ENCODE measurements around the gene KRTDAP.

Gene KRTDAP

DNA sequence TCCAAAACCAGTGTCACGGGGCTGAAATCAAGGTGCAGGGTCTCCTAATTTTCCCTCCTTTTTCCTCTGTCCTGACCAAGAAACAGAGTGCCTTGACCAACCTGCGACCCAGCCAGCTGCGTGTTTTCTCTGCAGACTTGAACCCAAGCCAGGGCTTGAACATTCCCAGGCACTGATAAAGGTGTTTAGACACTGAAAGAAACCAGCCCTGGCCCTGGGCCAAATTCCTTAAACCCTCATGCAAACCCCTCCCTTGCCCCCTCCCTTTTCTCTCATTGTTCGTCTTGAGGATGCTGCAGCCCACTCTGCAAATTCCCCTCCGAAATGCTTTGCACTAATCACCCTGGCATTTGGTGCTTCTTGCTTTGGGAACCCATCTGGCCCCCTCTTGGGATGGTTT, 51.7 kb downstream of the KRTDAP start:
- no peaks in the 10 kb centered on the region for H3K27me3 ChIP-seq (ENCODE audit: insufficient read depth, poor library complexity, severe bottlenecking)
- TF ChIP-seq REST (IDR thresholded peaks at IDR 0.05; ENCODE audit: insufficient replicate concordance, low read depth): no peak
- TF ChIP-seq GABPA (IDR thresholded peaks at IDR 0.05; ENCODE audit: low read depth): no peak
- TF ChIP-seq POLR2AphosphoS5 (IDR thresholded peaks at IDR 0.05; ENCODE audit: low read depth): no peak
- no peak for TF ChIP-seq SPI1 (IDR thresholded peaks at IDR 0.05; ENCODE audit: borderline replicate concordance, low read depth)
- TF ChIP-seq, protein P1, sequence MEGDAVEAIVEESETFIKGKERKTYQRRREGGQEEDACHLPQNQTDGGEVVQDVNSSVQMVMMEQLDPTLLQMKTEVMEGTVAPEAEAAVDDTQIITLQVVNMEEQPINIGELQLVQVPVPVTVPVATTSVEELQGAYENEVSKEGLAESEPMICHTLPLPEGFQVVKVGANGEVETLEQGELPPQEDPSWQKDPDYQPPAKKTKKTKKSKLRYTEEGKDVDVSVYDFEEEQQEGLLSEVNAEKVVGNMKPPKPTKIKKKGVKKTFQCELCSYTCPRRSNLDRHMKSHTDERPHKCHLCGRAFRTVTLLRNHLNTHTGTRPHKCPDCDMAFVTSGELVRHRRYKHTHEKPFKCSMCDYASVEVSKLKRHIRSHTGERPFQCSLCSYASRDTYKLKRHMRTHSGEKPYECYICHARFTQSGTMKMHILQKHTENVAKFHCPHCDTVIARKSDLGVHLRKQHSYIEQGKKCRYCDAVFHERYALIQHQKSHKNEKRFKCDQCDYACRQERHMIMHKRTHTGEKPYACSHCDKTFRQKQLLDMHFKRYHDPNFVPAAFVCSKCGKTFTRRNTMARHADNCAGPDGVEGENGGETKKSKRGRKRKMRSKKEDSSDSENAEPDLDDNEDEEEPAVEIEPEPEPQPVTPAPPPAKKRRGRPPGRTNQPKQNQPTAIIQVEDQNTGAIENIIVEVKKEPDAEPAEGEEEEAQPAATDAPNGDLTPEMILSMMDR (IDR thresholded peaks at IDR 0.05; ENCODE audit: insufficient read depth, low read length): no peak

DNA sequence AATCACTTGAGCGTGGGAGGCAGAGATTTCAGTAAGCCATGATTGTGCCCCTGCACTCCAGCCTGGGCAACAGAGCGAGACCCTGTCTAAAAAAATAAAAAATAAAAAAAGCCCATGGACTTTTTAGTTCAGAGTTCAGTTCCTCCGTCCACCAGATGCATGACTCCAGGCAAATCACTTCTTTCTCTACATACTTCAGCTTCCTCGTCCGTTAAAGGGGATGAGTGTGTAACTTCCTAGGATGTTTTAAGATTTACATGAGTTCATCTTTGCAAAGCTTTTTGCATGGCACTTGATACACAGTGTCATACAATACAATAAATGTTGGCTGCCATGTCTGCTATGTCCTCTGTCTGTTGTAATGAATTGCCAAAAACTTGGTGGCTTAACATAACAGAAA, 52.2 kb downstream of the KRTDAP start:
- no peak overlapping the region for H3K4me3 ChIP-seq (replicated peaks; ENCODE audit: insufficient read depth, low read length)
- H3K27ac ChIP-seq (replicated peaks): no peak overlapping the region
- H3K27me3 ChIP-seq (ENCODE audit: insufficient read depth, poor library complexity, severe bottlenecking): no peaks in the 10 kb centered on the region
- no peak for DNase-seq (ENCODE audit: low read depth in 1 of 2, low spot score in 1 of 2)
- TF ChIP-seq REST (IDR thresholded peaks at IDR 0.05; ENCODE audit: insufficient replicate concordance, low read depth) (no peak), GABPA (IDR thresholded peaks at IDR 0.05; ENCODE audit: low read depth) (no peak), SPI1 (IDR thresholded peaks at IDR 0.05; ENCODE audit: borderline replicate concordance, low read depth) (no peak), POLR2AphosphoS5 (IDR thresholded peaks at IDR 0.05; ENCODE audit: low read depth) (no peak)
- TF ChIP-seq, protein P1 (IDR thresholded peaks at IDR 0.05; ENCODE audit: insufficient read depth, low read length): no peak

More for the DNA sequence above, 51.7 kb downstream of the KRTDAP start:
- DNase-seq (ENCODE audit: low read depth in 1 of 2, low spot score in 1 of 2): no peak
- no peak overlapping the region for H3K27ac ChIP-seq (replicated peaks)
- H3K4me3 ChIP-seq (replicated peaks; ENCODE audit: insufficient read depth, low read length): no peak overlapping the region

GRCh38 chr19:35437406-35437951, 52.8 kb downstream of the KRTDAP start:
- Histone ChIP-seq H3K27ac (replicated peaks) (no peak overlapping the region), H3K4me3 (replicated peaks; ENCODE audit: insufficient read depth, low read length) (no peak overlapping the region), H3K27me3 (ENCODE audit: insufficient read depth, poor library complexity, severe bottlenecking) (no peaks in the 10 kb centered on the region)
- no peak for TF ChIP-seq GABPA (IDR thresholded peaks at IDR 0.05; ENCODE audit: low read depth)
- TF ChIP-seq POLR2AphosphoS5 (IDR thresholded peaks at IDR 0.05; ENCODE audit: low read depth): no peak
- no peak for TF ChIP-seq SPI1 (IDR thresholded peaks at IDR 0.05; ENCODE audit: borderline replicate concordance, low read depth)
- TF ChIP-seq, protein P1 (IDR thresholded peaks at IDR 0.05; ENCODE audit: insufficient read depth, low read length): no peak
- no peak for TF ChIP-seq REST (IDR thresholded peaks at IDR 0.05; ENCODE audit: insufficient replicate concordance, low read depth)
- no peak for DNase-seq (ENCODE audit: low read depth in 1 of 2, low spot score in 1 of 2)
